K562 (cell line): ENCODE measurements around the gene LSM6. TPM values are rescaled to one million over a fixed set of nuclear protein-coding genes. Genes with fewer than 3 reads are reported as not detected.

ENCODE experiments used
- ARHGAP35 ChIP-seq: fragments of 450-650 bp; IDR thresholded peaks from 2 replicates; pipeline ENCODE4 v1.6.1; 2018; ENCODE audit not compliant: partially characterized antibody
- ATF3 ChIP-seq, 2 experiments: fragments of 450-650 bp in 1 of 2; sonication (generic) in 1 of 2; formaldehyde crosslinking in 1 of 2; IDR thresholded peaks in 1 of 2; conservative IDR thresholded peaks in 1 of 2; 2 replicates each; pipeline versions ENCODE4 v1.6.1 to v1.8.1; 2016 to 2023; ENCODE audit warnings: mild to moderate bottlenecking in 2 of 2, moderate library complexity in 2 of 2, inconsistent platforms in 1 of 2, missing genetic modification reagents in 1 of 2
- C11orf30 ChIP-seq: fragments of 450-650 bp; IDR thresholded peaks from 2 replicates; pipeline ENCODE4 v1.6.1; 2016; ENCODE audit warnings: low read depth, mild to moderate bottlenecking
- CBFB ChIP-seq: sonication (generic); formaldehyde crosslinking; IDR thresholded peaks from 2 replicates; pipeline ENCODE4 v1.4.0; 2020; ENCODE audit warnings: mild to moderate bottlenecking, missing genetic modification reagents
- CREB3 ChIP-seq: fragments of 450-650 bp; conservative IDR thresholded peaks from 2 replicates; pipeline ENCODE4 v1.6.1; 2016; ENCODE audit warnings: missing genetic modification characterization, low read depth, mild to moderate bottlenecking, missing compliant biosample characterization, moderate library complexity
- FOXA3 ChIP-seq, 2 experiments: fragments of 450-650 bp in 1 of 2; sonication (generic) in 1 of 2; formaldehyde crosslinking; IDR thresholded peaks in 1 of 2; conservative IDR thresholded peaks in 1 of 2; 2 replicates each; pipeline versions ENCODE4 v1.4.0 to v1.8.0; 2020 to 2022; ENCODE audit warnings: mild to moderate bottlenecking in 2 of 2, missing genetic modification reagents in 1 of 2
- HDAC1 ChIP-seq, 2 experiments: fragments of 450-650 bp; IDR thresholded peaks; 2 replicates each; pipeline ENCODE4 v1.6.1; 2016 to 2017; ENCODE audit warnings: inconsistent platforms in 1 of 2, mild to moderate bottlenecking in 1 of 2, moderate library complexity in 1 of 2
- HNRNPH1 ChIP-seq: fragments of 200-400 bp; formaldehyde crosslinking; optimal IDR thresholded peaks from 2 replicates; pipeline ENCODE3; 2017; ENCODE audit warnings: low read depth, mild to moderate bottlenecking, low read length, moderate library complexity
- LARP7 ChIP-seq: fragments of 450-650 bp; IDR thresholded peaks from 2 replicates; pipeline ENCODE4 v1.6.1; 2016
- MTA3 ChIP-seq: fragments of 450-650 bp; formaldehyde crosslinking; IDR thresholded peaks from 2 replicates; pipeline ENCODE4 v1.6.1; 2017; ENCODE audit warnings: mild to moderate bottlenecking, borderline replicate concordance
- NONO ChIP-seq, 2 experiments: fragments of 200-400 bp in 1 of 2; fragments of 450-650 bp in 1 of 2; formaldehyde crosslinking in 1 of 2; IDR thresholded peaks; 2 replicates each; pipeline ENCODE4 v1.6.1; 2017; ENCODE audit warnings: low read depth in 2 of 2, mild to moderate bottlenecking in 2 of 2, moderate library complexity in 2 of 2, low read length in 1 of 2
- NR2F6 ChIP-seq: fragments of 450-650 bp; formaldehyde crosslinking; IDR thresholded peaks from 2 replicates; pipeline ENCODE4 v1.4.0; 2020; ENCODE audit warnings: mild to moderate bottlenecking
- NRF1 ChIP-seq, 2 experiments: fragments of 450-650 bp; IDR thresholded peaks in 1 of 2; conservative IDR thresholded peaks in 1 of 2; 2 replicates each; pipeline ENCODE4 v1.6.1; 2014; ENCODE audit warnings: mild to moderate bottlenecking in 2 of 2
- RFX7 ChIP-seq: fragments of 250-450 bp; sonication (Bioruptor Pico); IDR thresholded peaks from 2 replicates; pipeline ENCODE4 v1.5.1; 2021; ENCODE audit warnings: mild to moderate bottlenecking
- SAFB2 ChIP-seq: fragments of 200-400 bp; formaldehyde crosslinking; IDR thresholded peaks from 2 replicates; pipeline ENCODE4 v1.6.1; 2018; ENCODE audit warnings: borderline replicate concordance, low read length, low read depth, moderate library complexity; ENCODE audit not compliant: severe bottlenecking
- SIN3B ChIP-seq: fragments of 450-650 bp; IDR thresholded peaks from 2 replicates; pipeline ENCODE4 v1.6.1; 2017; ENCODE audit warnings: low read depth, mild to moderate bottlenecking, moderate library complexity
- SRSF9 ChIP-seq: fragments of 200-400 bp; formaldehyde crosslinking; IDR thresholded peaks from 2 replicates; pipeline ENCODE4 v1.6.1; 2017; ENCODE audit warnings: low read depth, low read length, borderline replicate concordance
- TAF1 ChIP-seq: IDR thresholded peaks from 2 replicates; pipeline ENCODE4 v1.6.1; 2011; ENCODE audit warnings: mild to moderate bottlenecking, low read length, moderate library complexity; ENCODE audit not compliant: insufficient read depth, control insufficient read depth, severe bottlenecking; ENCODE audit errors: extremely low read depth
- TAL1 ChIP-seq: fragments of 450-650 bp; IDR thresholded peaks from 2 replicates; pipeline ENCODE4 v1.6.1; 2016; ENCODE audit warnings: mild to moderate bottlenecking
- TCF3 ChIP-seq: sonication (generic); formaldehyde crosslinking; IDR thresholded peaks from 2 replicates; pipeline ENCODE4 v1.4.0; 2020; ENCODE audit warnings: mild to moderate bottlenecking, missing genetic modification reagents
- TOE1 ChIP-seq, 2 experiments: fragments of 450-650 bp in 1 of 2; sonication (generic) in 1 of 2; formaldehyde crosslinking in 1 of 2; IDR thresholded peaks; 2 replicates each; pipeline versions ENCODE4 v1.7.1 to v1.8.0; 2016 to 2022; ENCODE audit warnings: borderline replicate concordance in 2 of 2, mild to moderate bottlenecking in 2 of 2, antibody characterized with exemption in 1 of 2, inconsistent platforms in 1 of 2, low read depth in 1 of 2, missing genetic modification reagents in 1 of 2, moderate library complexity in 1 of 2
- ZBTB1 ChIP-seq: sonication (generic); formaldehyde crosslinking; IDR thresholded peaks from 2 replicates; pipeline ENCODE4 v1.8.1; 2023; ENCODE audit warnings: missing genetic modification reagents, low read depth, mild to moderate bottlenecking, borderline replicate concordance
- ZNF184 ChIP-seq: sonication (generic); formaldehyde crosslinking; IDR thresholded peaks from 2 replicates; pipeline ENCODE4 v1.5.0; 2020; ENCODE audit warnings: missing genetic modification reagents
- ZNF384 ChIP-seq: IDR thresholded peaks from 2 replicates; pipeline ENCODE4 v1.6.1; 2012; ENCODE audit warnings: low read depth, low read length, improper control_type of control experiment
- ZZZ3 ChIP-seq: fragments of 450-650 bp; IDR thresholded peaks from 2 replicates; pipeline ENCODE4 v1.6.1; 2016; ENCODE audit warnings: antibody characterized with exemption, mild to moderate bottlenecking, moderate library complexity
- polyA plus RNA-seq, 8 experiments: library from polyadenylated mRNA; depleted of rRNA in 4 of 8; stranded (reverse) in 5 of 8; unstranded in 3 of 8; fragments of >200 nt; fragmentation: Nextera tagmentation in 2 of 8; fragmentation: Illumina TruSeq in 1 of 8; extraction: Ambion mirVana in 2 of 8; extraction: Trizol in 1 of 8; gene quantifications; 2 replicates each; pipeline versions ENCODE4 v1.2.1 to v1.2.3, GENCODE V29; 2011 to 2014; ENCODE audit warnings: inconsistent platforms in 1 of 8, missing spikeins in 1 of 8
- total RNA-seq, 7 experiments: library from RNA; depleted of rRNA in 6 of 7; stranded (reverse); fragments of >200 nt in 6 of 7; fragmentation: Illumina TruSeq in 2 of 7; extraction: Trizol in 2 of 7; gene quantifications; 2 replicates each; pipeline versions ENCODE4 v1.2.1 to v1.2.3, GENCODE V29; 2011 to 2021; ENCODE audit warnings: low replicate concordance in 1 of 7

The LSM6 gene
- total and polyA plus RNA-seq, 9 of the 15 experiments (the other 6 are each of a cell fraction or from before 2014, with no cell fraction given): 39.9 to 150 (median 97.4) TPM

GRCh38 chr4:146175541-146176453, at the start of gene LSM6 (continued):
- TF ChIP-seq NRF1 (conservative IDR thresholded peaks at IDR 0.05 in 1 of 2, IDR thresholded peaks at IDR 0.05 in 1 of 2) (peak; percentile 40 to 53; a peak in 3 of 4 replicates), ZBTB1 (CRISPR knock-in tag) (no peak), HDAC1 (IDR thresholded peaks at IDR 0.05) (peak in 1 of 2 experiments; percentile 40; a peak in 1 of 4 replicates), FOXA3 (CRISPR knock-in tag; conservative IDR thresholded peaks at IDR 0.05 in 1 of 2, IDR thresholded peaks at IDR 0.05 in 1 of 2) (no peak), TAF1 (peak; percentile 39), ATF3 (IDR thresholded peaks at IDR 0.05) (no peak), ATF3 (CRISPR knock-in tag; conservative IDR thresholded peaks at IDR 0.05) (peak; percentile 65; the same call in 1 of the 2 replicates), NONO (IDR thresholded peaks at IDR 0.05; ENCODE audit: low read depth in 2 of 2, low read length in 1 of 2) (peak in 1 of 2 experiments; percentile 67; a peak in 1 of 4 replicates), LARP7 (no peak), HNRNPH1 (no peak), TOE1 (IDR thresholded peaks at IDR 0.05; ENCODE audit: borderline replicate concordance) (no peak), TOE1 (CRISPR knock-in tag; IDR thresholded peaks at IDR 0.05; ENCODE audit: borderline replicate concordance, low read depth) (no peak), C11orf30 (peak; percentile 64), ARHGAP35 (no peak), SIN3B (peak; percentile 59; the same call in 1 of the 2 replicates), TCF3 (CRISPR knock-in tag) (no peak), ZZZ3 (no peak), TAL1 (no peak), ZNF384 (no peak), NR2F6 (CRISPR knock-in tag) (no peak), MTA3 (peak; percentile 99), SRSF9 (no peak), CBFB (CRISPR knock-in tag) (peak; percentile 65; the same call in 1 of the 2 replicates), RFX7 (CRISPR knock-in tag) (no peak), SAFB2 (no peak), ZNF184 (no peak), CREB3 (tag) (no peak)
